Small intestine (tissue), 7 donors: ENCODE data around the gene PTPDC1. TPM values are rescaled to one million over a fixed set of nuclear protein-coding genes. Genes with fewer than 3 reads are reported as not detected.

Experiments
- DNase-seq, 2 donors: peaks; one replicate each; pipeline versions ENCODE4 v3.0.0 to v3.0.0-alpha.2; 2013
- FAIRE-seq: peaks from 2 replicates; lab custom pipeline; 2012; peaks lifted over from hg19 to GRCh38; lab: Jason Lieb, UNC
- H3K27ac ChIP-seq, 3 donors: one replicate each; pipeline ENCODE4 v1.5.1; 2013; ENCODE audit warnings: low read length in 2 of 3, mild to moderate bottlenecking in 2 of 3, control low read depth in 1 of 3, inconsistent platforms in 1 of 3, low read depth in 1 of 3, moderate library complexity in 1 of 3
- H3K27me3 ChIP-seq, 3 donors: one replicate each; pipeline ENCODE4 v1.6.1; 2013; ENCODE audit warnings: low read length in 3 of 3, inconsistent platforms in 1 of 3; ENCODE audit not compliant: control insufficient read depth in 3 of 3, insufficient read depth in 3 of 3
- H3K36me3 ChIP-seq, 3 donors: one replicate each; pipeline ENCODE4 v1.6.1; 2013; ENCODE audit warnings: low read length in 3 of 3, inconsistent platforms in 1 of 3, low read depth in 1 of 3, mild to moderate bottlenecking in 1 of 3, moderate library complexity in 1 of 3; ENCODE audit not compliant: control insufficient read depth in 3 of 3, insufficient read depth in 2 of 3
- H3K4me1 ChIP-seq, 3 donors: one replicate each; pipeline ENCODE4 v1.6.1; 2013; ENCODE audit warnings: low read length in 2 of 3, inconsistent platforms in 1 of 3, low read depth in 1 of 3, mild to moderate bottlenecking in 1 of 3, moderate library complexity in 1 of 3; ENCODE audit not compliant: control insufficient read depth in 3 of 3, insufficient read depth in 2 of 3
- H3K4me3 ChIP-seq, 3 donors: one replicate each; pipeline ENCODE4 v1.5.1; 2013; ENCODE audit warnings: low read length in 3 of 3, control low read depth in 1 of 3, inconsistent platforms in 1 of 3, low read depth in 1 of 3, mild to moderate bottlenecking in 1 of 3, moderate library complexity in 1 of 3
- H3K9me3 ChIP-seq, 2 donors: one replicate each; pipeline ENCODE4 v1.6.1; 2013; ENCODE audit warnings: low read depth in 1 of 2, low read length in 1 of 2; ENCODE audit not compliant: control insufficient read depth in 2 of 2, insufficient read depth in 1 of 2
- WGBS, 3 donors: extraction: QIAGEN DNeasy Blood & Tissue Kit; methylation state at CpG; one replicate each; pipeline ENCODE4 v1.1.7; 2013; 5-methylcytosine and 5-hydroxymethylcytosine counted together
- polyA plus RNA-seq, 4 donors: library from polyadenylated mRNA; stranded (reverse) in 3 of 4; unstranded in 1 of 4; fragments of 200-250 nt in 3 of 4; fragments of 120-200 nt in 1 of 4; gene quantifications; one replicate each; pipeline versions ENCODE4 v1.2.1 to v1.2.3, GENCODE V29; 2013
- donor health status: healthy with polysubstance abuse.
- donor health status: control.
- donor health status: control.
- donor health status: Bipolar disorder and iron deficiency.
- donor health status: healthy.

Gene PTPDC1
- polyA plus RNA-seq, 4 donors: 1.4 to 6.7 (median 1.9) TPM

DNA sequence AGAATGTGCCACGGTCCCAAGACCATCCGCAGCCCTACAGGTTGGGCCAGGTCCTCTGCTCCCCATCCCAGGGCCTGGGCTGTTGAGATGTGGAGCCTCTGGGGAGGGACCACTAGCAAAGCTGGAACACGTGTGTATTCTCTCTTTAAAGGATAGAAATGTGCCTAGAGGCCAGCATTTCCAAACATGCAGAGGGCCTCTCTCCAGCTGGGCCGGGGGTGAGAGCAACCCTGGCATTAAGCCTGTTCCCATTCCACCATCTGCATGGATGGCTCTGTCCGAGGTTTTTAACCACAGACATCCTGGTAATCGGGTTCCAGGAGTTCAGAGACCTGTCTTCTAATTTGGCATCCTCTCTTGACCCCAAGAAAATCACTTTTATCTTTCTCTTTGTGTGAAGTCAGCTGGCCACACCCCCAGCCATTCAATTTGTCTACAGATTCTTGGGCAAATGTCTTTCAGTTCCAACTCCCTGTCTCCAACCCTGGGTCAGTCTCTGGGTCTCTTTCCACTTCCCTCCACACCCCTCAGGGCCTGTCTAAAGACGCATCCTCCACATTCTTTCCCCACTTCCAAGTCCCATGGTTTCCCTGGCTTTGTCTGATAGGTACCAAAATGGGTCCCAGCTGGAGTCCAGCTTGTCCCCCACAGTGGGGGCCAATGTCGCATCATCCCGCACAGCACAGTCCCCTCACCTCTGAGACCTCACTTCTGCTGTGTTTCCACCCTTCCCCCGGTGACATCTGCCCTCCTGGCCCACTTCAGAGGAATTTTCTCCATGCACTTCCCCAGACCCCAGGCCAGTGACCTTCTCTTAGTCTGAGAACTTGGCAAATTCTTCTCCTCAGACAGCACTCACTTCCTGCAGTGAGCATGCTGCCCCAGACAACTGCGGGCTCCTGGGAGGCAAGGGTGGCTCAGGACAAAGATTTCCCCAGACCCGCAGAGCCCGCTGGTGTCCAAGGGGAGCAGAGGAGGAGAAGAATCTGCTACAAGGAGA, 56.8 kb downstream of the PTPDC1 start:
- Histone ChIP-seq H3K36me3 (no peaks in the 10 kb centered on the region), H3K27ac (peak overlapping the region in 1 of 3 donors; percentile 73), H3K4me3 (no peak overlapping the region), H3K27me3 (no peaks in the 10 kb centered on the region), H3K9me3 (no peaks in the 10 kb centered on the region), H3K4me1 (no peaks in the 10 kb centered on the region)
- no peak for DNase-seq
- FAIRE-seq: no peak
- WGBS, 3 donors: 79 to 86% (median 86%) methylated on average over 13 of the region's 13 CpGs

DNA sequence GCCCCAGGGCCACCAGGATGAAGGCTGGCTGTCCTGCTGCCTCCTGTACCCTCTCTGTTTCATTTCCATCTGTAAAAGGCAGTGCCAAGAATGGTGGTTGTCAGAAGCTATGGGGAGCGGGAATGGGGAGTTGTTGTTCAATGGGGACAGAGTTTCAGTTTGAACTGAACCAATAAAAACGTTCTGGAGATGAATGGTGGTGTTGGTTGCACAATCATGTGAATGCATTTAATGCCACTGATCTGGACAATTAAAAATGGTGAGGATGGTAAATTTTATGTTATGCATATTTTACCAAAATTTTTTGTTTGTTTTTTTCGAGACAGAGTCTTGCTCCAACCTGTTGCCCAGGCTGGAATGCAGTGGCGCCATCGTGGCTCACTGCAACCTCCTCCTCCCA, 58.1 kb downstream of the PTPDC1 start:
- WGBS, 3 donors: 84 to 91% (median 88%) methylated on average over 5 of the region's 5 CpGs
- no peaks in the 10 kb centered on the region for H3K4me1 ChIP-seq
- no peak for DNase-seq

DNA sequence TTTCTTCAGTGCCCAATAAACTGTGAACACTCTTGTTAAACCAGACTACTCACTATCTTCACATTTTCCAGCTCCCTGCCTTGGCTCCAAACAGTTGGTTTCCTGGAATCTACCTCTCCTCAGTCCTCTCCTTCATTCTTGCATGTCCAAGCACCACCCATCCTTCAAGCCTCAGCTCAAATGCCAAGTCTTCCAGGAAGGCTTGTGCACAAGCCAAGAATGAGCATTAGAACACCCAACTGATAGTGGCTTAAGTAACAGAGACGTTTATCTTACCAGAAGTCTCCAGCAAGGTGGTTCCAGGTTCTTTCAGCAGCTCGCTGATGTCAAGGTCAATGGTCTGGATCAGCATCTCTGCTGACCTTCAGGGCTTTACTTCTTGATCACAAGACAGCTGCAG, 60.1 kb downstream of the PTPDC1 start:
- Histone ChIP-seq H3K36me3 (no peaks in the 10 kb centered on the region), H3K27me3 (no peaks in the 10 kb centered on the region), H3K27ac (no peak overlapping the region), H3K4me1 (no peaks in the 10 kb centered on the region), H3K4me3 (no peak overlapping the region), H3K9me3 (no peaks in the 10 kb centered on the region)
- DNase-seq (no peak), FAIRE-seq (no peak)
- 43 to 64% (median 47%) methylated on average over 2 of the region's 2 CpGs for WGBS, 3 donors

More for the DNA sequence above, 58.1 kb downstream of the PTPDC1 start:
- no peak for FAIRE-seq
- Histone ChIP-seq H3K27ac (no peak overlapping the region), H3K9me3 (no peaks in the 10 kb centered on the region), H3K4me3 (no peak overlapping the region), H3K27me3 (no peaks in the 10 kb centered on the region), H3K36me3 (no peaks in the 10 kb centered on the region)

DNA sequence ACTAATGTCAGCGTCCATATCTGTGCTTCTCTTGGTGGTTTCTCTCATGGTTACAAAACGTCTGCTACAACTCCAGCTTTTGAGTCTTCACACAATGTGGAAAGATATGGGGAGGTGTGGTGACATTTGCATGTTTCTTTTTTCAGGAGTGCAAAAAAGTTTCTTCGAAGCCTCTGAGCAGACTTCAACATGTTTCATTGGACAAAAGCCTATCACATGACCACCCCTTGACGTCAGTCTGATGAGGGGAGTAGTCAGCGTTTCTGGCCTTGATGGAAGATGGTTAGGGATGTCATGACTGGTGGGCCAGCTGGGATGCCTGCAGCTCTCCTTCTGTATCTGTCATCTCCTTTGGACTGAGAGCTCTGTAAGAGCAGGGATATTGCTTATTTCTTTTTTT, 61.4 kb downstream of the PTPDC1 start:
- no peak for FAIRE-seq

DNA sequence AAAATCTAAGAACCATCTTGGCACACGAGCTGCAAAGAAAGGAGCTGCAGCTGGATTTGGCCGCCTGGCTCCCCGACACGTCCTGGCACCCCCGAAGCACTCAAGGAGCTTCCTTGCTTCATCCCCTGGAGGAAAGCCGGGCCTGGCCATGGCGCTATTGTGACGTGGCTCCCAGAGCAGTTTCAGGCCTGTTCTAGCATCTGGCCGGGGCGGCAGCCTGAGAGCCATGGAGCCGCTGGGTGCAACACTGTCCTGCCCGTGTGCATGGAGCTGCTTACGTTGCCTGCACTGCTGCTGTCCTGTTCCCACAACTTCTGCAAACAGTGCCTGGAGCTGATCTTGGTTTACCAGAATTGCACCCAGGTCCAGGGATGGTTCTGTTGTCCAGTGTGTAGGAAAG, 63.5 kb downstream of the PTPDC1 start:
- FAIRE-seq (no peak), DNase-seq (no peak)
- Histone ChIP-seq H3K4me1 (no peaks in the 10 kb centered on the region), H3K27ac (no peak overlapping the region), H3K36me3 (no peaks in the 10 kb centered on the region), H3K27me3 (no peaks in the 10 kb centered on the region), H3K9me3 (no peaks in the 10 kb centered on the region), H3K4me3 (no peak overlapping the region)
- 85 to 87% (median 85%) methylated on average over 13 of the region's 13 CpGs for WGBS, 3 donors

More for the DNA sequence above, 61.4 kb downstream of the PTPDC1 start:
- H3K27me3 ChIP-seq: no peaks in the 10 kb centered on the region
- no peaks in the 10 kb centered on the region for H3K4me1 ChIP-seq
- no peak for DNase-seq
- no peak overlapping the region for H3K4me3 ChIP-seq
- no peaks in the 10 kb centered on the region for H3K9me3 ChIP-seq
- 43 to 64% (median 52%) methylated on average over 5 of the region's 5 CpGs for WGBS, 3 donors
- H3K27ac ChIP-seq: no peak overlapping the region
- H3K36me3 ChIP-seq: no peaks in the 10 kb centered on the region

DNA sequence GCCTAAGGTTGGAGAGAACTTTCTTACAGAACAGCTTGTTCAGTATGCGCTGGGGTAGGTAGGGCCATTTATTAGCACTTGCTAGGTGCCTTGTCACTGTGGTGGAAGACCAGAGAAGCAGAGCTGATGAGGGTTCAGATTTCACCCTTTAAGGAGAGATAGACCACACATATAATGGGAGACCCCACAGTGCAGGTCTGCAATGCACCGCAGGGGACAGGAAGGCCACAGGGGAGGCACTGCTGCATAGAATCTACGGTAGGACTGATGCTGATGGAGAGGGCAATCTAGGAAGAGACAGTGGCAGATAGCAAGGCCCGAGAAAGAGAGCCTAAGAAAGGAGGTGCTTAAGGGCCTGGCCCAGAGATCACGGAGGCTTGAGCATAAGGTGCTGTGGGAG, 64.2 kb downstream of the PTPDC1 start:
- no peaks in the 10 kb centered on the region for H3K4me1 ChIP-seq
- DNase-seq (no peak), FAIRE-seq (no peak)
- no peaks in the 10 kb centered on the region for H3K27me3 ChIP-seq
- H3K27ac ChIP-seq: no peak overlapping the region
- H3K4me3 ChIP-seq: no peak overlapping the region
- no peaks in the 10 kb centered on the region for H3K9me3 ChIP-seq
- WGBS, 3 donors: 68 to 81% (median 78%) methylated on average over 5 of the region's 5 CpGs
- no peaks in the 10 kb centered on the region for H3K36me3 ChIP-seq

DNA sequence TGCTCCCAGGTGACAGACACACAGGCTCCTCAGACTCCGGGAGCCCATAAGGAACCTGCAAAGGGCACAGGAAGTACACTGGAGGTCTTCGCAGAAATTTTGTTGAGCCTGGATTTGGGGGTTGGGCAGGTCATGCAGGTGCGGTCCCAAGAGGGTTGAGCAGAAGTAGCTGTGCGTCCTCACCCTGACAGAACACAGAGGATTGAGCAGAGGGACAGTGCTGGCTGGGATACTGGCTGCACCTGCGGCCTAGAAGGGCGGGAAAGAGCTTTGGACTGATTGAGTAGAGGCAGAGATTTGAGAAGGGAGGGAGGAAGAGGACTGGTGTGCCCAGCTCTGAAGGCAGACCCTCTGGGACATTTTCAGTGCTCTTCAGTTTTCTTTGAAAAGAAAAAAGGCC, 65.4 kb downstream of the PTPDC1 start:
- Histone ChIP-seq H3K9me3 (no peaks in the 10 kb centered on the region), H3K4me3 (no peak overlapping the region), H3K27ac (no peak overlapping the region), H3K36me3 (no peaks in the 10 kb centered on the region), H3K27me3 (no peaks in the 10 kb centered on the region), H3K4me1 (no peaks in the 10 kb centered on the region)
- FAIRE-seq (no peak), DNase-seq (no peak)
- 84 to 88% (median 87%) methylated on average over 6 of the region's 6 CpGs for WGBS, 3 donors

DNA sequence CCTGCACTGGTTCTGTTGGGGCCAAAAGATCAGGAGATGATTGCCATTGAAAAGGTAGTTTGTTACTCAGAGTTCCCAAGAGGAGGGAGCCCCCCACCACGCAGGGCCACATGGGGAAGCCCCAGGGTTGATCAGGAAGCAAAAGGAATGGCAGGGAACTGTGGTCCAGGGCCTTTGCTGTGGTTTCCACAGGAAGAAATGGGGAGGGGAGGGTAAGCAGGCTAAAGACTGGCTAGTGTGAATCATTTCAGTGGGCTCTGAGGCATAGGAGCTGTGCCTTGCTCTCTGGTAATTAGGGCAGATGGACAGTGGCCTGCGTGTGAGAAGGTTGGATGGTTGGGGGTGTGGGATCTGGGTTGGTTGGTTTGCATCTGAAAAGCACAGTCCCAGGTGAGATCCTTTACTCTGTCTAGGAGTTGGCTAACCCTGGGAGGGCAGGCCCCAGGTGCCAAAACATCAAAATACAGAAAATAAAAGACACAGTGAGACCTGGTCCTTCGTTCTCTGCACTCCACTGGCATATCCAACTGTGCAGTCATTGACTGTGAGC, 66.1 kb downstream of the PTPDC1 start:
- WGBS, 3 donors: 77 to 84% (median 78%) methylated on average over 3 of the region's 3 CpGs
- Histone ChIP-seq H3K27ac (no peak overlapping the region), H3K27me3 (no peaks in the 10 kb centered on the region), H3K4me3 (no peak overlapping the region), H3K4me1 (no peaks in the 10 kb centered on the region), H3K9me3 (no peaks in the 10 kb centered on the region), H3K36me3 (no peaks in the 10 kb centered on the region)
- FAIRE-seq (no peak), DNase-seq (no peak)
